Stimulated activated CD8-positive, alpha-beta memory T cell treated with anti-CD3 and anti-CD28 coated beads, Interleukin-4, amount 100 ng/mL, for 24 hours (primary cell): ENCODE results near the gene CPSF3.

Source experiments
- DNase-seq: peaks from one replicate; pipeline ENCODE4 v3.0.0-alpha.2; 2020; ENCODE audit warnings: low read depth

CPSF3 gene

DNA sequence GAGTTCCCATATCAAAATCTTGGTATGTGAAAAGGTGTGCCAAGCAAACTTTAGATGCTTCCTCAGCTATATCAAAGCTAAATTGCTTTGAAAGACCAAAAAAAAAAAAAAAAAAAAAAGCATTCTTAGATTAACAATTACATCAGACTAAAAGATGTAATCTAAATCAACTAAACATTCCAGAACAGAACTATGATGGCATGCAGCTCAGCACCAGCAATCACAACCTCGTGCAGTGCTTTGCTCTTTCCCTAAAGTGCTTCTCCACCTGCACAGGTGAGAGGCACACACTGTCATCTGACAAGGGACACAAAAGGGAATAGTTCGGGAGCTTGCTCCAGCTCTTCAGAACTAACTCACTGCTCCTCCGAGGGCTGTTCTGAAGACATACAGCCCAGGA is 94.7 kb downstream of the CPSF3 start:
- DNase-seq, result no peak

- DNase-seq, result no peak
Observed at GRCh38 chr2:9518780-9519179, 95.3 kb downstream of the CPSF3 start.

DNA sequence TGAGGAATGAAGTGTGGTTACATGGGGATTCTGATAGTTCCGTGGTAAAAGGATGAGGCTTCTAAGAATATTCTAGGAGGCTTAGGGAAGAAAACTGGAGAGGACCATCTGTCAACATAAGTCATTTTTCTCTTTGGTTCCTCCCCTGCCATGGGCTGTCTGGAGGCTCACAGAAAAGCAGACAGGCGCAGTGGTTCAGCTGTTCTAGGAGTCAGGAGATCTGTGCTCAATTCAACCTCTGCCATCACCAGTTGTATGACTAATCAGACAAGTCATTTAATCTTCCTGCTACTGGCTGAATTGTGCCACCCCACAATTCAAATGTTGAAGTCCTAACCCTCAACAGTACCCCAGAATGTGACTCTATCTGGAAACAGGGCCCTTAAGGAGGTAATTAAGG is 95.8 kb downstream of the CPSF3 start:
- no peak for DNase-seq
